NT2/D1 (cell line): ENCODE data around the gene MAD1L1.

ENCODE experiments used
- DNase-seq: peaks from one replicate; pipeline ENCODE4 v3.0.0-alpha.2; 2011; ENCODE audit warnings: low read depth, low spot score
- H3K27me3 ChIP-seq: 2 replicates; pipeline ENCODE4 v1.6.0; 2011; ENCODE audit warnings: mild to moderate bottlenecking; ENCODE audit not compliant: insufficient read length, insufficient read depth
- H3K36me3 ChIP-seq: 2 replicates; pipeline ENCODE4 v1.6.1; 2011; ENCODE audit warnings: mild to moderate bottlenecking, low read length, mixed read lengths; ENCODE audit not compliant: insufficient read depth, insufficient read length
- H3K4me1 ChIP-seq: 2 replicates; pipeline ENCODE4 v1.5.1; 2011; ENCODE audit not compliant: insufficient read depth, insufficient read length
- H3K4me3 ChIP-seq: 2 replicates; pipeline ENCODE4 v1.5.1; 2011; ENCODE audit warnings: low read depth; ENCODE audit not compliant: insufficient read length
- H3K9ac ChIP-seq: 2 replicates; pipeline ENCODE4 v1.6.0; 2011; ENCODE audit warnings: low read depth; ENCODE audit not compliant: insufficient read length
- H3K9me3 ChIP-seq: 2 replicates; pipeline ENCODE4 v1.5.1; 2011; ENCODE audit warnings: mild to moderate bottlenecking, low read length; ENCODE audit not compliant: insufficient read depth
- SUZ12 ChIP-seq: IDR thresholded peaks from 2 replicates; pipeline ENCODE4 v1.6.1; 2011; ENCODE audit not compliant: insufficient read length, insufficient read depth; ENCODE audit errors: extremely low read depth
- YY1 ChIP-seq: IDR thresholded peaks from 2 replicates; pipeline ENCODE4 v1.6.1; 2011; ENCODE audit not compliant: insufficient read length, insufficient read depth
- ZNF274 ChIP-seq: IDR thresholded peaks from 2 replicates; pipeline ENCODE4 v1.6.1; 2011; ENCODE audit warnings: mild to moderate bottlenecking, low read depth, low read length

Gene MAD1L1

GRCh38 chr7:2148814-2149213 lies 83.9 kb downstream of the MAD1L1 start:
- peaks cover 76% of the 10 kb centered on the region for H3K36me3 ChIP-seq
- peaks cover 20% of the 10 kb centered on the region for H3K4me1 ChIP-seq
- DNase-seq, result no peak
- H3K9ac ChIP-seq, result no peak overlapping the region
- no peaks in the 10 kb centered on the region for H3K27me3 ChIP-seq
- no peak overlapping the region for H3K4me3 ChIP-seq
- no peaks in the 10 kb centered on the region for H3K9me3 ChIP-seq
- no peak for TF ChIP-seq ZNF274

GRCh38 chr7:2148189-2148588 lies 84.6 kb downstream of the MAD1L1 start:
- peaks cover 79% of the 10 kb centered on the region for H3K36me3 ChIP-seq
- no peaks in the 10 kb centered on the region for H3K9me3 ChIP-seq
- peaks cover 20% of the 10 kb centered on the region for H3K4me1 ChIP-seq
- no peak for TF ChIP-seq YY1
- TF ChIP-seq ZNF274, result no peak
- TF ChIP-seq SUZ12, result no peak
- no peaks in the 10 kb centered on the region for H3K27me3 ChIP-seq
- H3K9ac ChIP-seq, result no peak overlapping the region
- DNase-seq, result no peak
- H3K4me3 ChIP-seq, result no peak overlapping the region

DNA sequence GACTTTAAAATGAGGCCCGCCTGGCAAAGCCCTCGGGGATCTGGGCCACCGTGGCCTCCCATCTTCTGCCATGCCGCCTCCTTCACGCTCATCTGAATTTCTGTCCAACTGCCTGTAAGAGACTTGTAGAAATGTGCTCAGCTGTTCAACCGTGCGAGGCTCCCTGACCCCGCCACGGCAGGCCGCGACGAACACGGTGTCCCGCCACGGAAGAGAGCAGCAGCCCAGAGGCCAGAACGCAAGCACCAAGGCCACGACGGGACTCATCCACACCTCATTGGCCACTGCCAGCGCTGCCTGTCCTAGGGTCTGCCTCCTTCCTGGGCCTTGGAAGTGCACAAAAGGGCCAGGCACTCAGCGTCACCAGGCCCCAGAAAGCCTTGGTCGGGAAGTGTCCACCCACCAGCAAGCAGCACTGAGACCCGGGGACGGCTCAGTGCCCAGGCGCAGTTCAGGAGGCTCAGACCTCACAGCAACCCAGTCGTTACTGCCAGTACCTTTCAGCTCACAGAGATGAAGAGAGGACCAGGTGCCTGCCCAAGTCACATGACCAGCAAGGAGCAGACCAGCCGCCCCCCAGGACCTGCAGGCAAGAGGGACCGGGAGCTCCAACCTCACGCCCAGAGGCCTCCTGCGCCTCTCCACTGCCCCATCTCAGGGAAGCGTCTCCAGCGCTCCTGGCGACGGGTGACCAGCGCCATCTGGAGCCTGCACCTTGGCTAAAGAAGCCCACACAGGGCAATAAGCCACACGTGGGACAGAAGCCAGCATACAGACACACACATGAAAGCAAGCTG lies 85.9 kb downstream of the MAD1L1 start:
- no peak for TF ChIP-seq ZNF274
- TF ChIP-seq SUZ12, result no peak
- no peak for TF ChIP-seq YY1
- no peak overlapping the region for H3K4me3 ChIP-seq
- H3K36me3 ChIP-seq, result peaks cover 84% of the 10 kb centered on the region
- H3K27me3 ChIP-seq, result no peaks in the 10 kb centered on the region
- H3K9ac ChIP-seq, result no peak overlapping the region
- H3K9me3 ChIP-seq, result no peaks in the 10 kb centered on the region
- DNase-seq, result no peak
- H3K4me1 ChIP-seq, result peaks cover 16% of the 10 kb centered on the region

DNA sequence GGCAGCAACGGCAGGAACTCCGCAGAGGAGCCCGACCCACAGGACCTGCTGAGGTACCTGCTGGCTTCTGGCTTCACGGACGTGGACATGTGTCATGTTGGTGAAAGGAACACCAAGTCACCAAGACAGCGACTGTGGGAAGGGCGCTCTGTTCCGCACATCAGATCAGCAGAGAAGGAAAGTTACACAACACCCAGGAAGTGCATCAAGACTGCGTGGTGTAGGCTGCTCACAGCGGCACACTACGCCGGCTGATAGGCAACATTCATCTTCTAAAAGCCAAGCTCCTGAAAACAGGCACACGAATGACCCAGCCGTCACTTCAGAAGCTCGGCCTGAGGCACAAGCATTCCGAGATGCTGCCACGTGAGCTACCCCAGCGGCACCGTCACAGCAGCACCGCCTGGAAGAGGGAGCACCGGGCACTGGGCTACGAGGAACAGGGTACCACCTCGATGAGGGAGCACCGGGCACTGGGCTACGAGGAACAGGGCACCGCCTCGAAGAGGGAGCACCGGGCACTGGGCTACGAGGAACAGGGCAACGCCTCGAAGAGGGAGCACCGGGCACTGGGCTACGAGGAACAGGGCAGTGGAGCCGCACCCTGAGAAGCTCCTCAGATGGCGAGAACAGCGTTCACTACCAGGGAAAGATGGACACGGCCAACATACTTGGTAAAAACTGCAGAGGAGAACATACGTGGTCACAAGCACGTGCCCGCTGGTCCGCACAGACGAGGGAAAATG lies 86.7 kb downstream of the MAD1L1 start:
- peaks cover 80% of the 10 kb centered on the region for H3K36me3 ChIP-seq
- TF ChIP-seq ZNF274 (no peak), SUZ12 (no peak), YY1 (no peak)
- peaks cover 11% of the 10 kb centered on the region for H3K4me1 ChIP-seq
- H3K9ac ChIP-seq, result no peak overlapping the region
- no peaks in the 10 kb centered on the region for H3K27me3 ChIP-seq
- no peak for DNase-seq
- no peaks in the 10 kb centered on the region for H3K9me3 ChIP-seq
- H3K4me3 ChIP-seq, result no peak overlapping the region

DNA sequence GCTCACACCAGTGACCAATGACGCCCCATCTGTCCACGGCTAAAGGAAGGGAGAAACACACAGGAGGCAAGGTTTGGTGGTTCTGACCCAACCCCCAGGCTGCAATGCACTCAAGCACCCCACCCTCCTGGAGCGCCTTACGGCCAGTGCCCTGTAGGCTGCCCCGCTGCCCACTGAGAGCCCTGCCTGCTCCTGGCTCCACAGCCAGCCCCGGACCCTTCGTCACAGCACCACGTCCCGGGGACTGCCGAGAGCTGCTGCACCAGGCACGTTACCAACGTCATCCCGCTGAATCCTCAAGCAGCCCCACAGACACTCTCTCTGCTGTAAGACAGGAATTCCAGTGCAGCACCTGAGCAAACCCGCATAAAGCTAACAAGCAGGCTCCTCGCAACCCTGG lies 87.8 kb downstream of the MAD1L1 start:
- Histone ChIP-seq H3K36me3 (peaks cover 81% of the 10 kb centered on the region), H3K4me3 (no peak overlapping the region), H3K9ac (no peak overlapping the region), H3K4me1 (peaks cover 4% of the 10 kb centered on the region), H3K27me3 (no peaks in the 10 kb centered on the region), H3K9me3 (no peaks in the 10 kb centered on the region)
- TF ChIP-seq SUZ12, result no peak
- no peak for TF ChIP-seq ZNF274
- TF ChIP-seq YY1, result no peak
- DNase-seq, result no peak

DNA sequence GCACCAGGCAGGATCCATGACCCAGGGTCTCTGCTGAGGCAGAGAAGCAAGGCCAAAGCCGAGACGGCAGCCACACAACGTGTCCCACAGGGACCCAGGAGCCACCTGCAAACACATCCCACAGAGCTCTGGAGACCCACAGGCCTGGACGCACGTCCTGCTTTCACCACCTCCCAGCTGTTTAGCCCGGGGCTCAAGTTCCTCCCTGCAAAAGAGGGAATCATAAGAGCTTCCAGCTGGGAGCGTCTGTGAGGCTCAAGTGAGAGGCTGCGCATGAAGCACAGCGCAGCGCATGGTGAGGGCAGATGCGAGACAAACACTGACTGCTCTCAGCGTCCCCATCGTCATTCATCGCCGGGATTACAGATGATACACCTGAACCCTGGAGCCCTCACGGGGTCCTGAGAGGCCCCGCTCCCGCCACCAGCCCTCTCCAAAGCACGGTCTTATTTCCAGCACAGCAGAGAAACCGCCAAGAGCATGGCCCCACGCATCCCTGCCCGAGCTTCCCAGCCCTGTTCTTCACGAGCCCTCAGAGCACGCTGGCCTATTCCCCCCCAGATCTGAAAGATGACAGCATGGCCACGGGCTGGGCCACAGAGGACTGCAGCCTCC lies 88.7 kb downstream of the MAD1L1 start:
- Histone ChIP-seq H3K9ac (no peak overlapping the region), H3K4me3 (no peak overlapping the region), H3K36me3 (peaks cover 77% of the 10 kb centered on the region), H3K4me1 (peaks cover 4% of the 10 kb centered on the region), H3K9me3 (no peaks in the 10 kb centered on the region), H3K27me3 (no peaks in the 10 kb centered on the region)
- no peak for TF ChIP-seq YY1
- TF ChIP-seq SUZ12, result no peak
- no peak for TF ChIP-seq ZNF274
- no peak for DNase-seq

DNA sequence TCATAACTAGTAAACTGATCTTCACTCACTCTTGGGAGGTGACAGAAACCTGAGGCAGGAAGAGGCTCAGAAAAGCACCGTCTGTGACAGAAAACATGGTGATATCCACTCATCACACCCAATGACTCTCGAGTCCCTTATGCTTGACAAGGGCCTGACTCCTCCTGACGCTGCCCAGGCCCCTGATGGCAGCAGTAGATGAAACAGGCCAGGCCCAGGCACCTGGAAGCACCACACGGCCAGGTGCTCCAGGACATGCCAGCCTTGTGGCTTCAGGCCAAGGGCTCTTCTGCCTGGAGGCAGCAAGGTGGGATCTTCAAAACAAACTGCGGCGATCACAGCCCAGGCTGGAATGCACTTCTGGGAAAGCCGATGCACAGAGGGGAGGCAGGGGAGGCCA lies 89.3 kb downstream of the MAD1L1 start:
- peaks cover 73% of the 10 kb centered on the region for H3K36me3 ChIP-seq
- H3K9ac ChIP-seq, result no peak overlapping the region
- TF ChIP-seq ZNF274 (no peak), YY1 (no peak), SUZ12 (no peak)
- peaks cover 8% of the 10 kb centered on the region for H3K4me1 ChIP-seq
- no peak overlapping the region for H3K4me3 ChIP-seq
- DNase-seq, result no peak
- no peaks in the 10 kb centered on the region for H3K9me3 ChIP-seq
- no peaks in the 10 kb centered on the region for H3K27me3 ChIP-seq
